GM12878 (cell line): ENCODE results near the gene PKD1L1. TPM values are rescaled to one million over a fixed set of nuclear protein-coding genes. Genes with fewer than 3 reads are reported as not detected.

Experiments
- ATAC-seq: fragments of 200-7000 bp; cut with Tn5 transposase; 3 replicates; pipeline ENCODE4 v1.9.1; 2020; ENCODE audit warnings: mild to moderate bottlenecking, moderate library complexity
- BruUV-seq: library from RNA; stranded (reverse); fragments of 400-500 nt; replicated peaks from 2 replicates; lab custom pipeline; 2021; lab: Mats Ljungman, UMichigan
- CTCF ChIA-PET: fragments of 300-600 bp; sonication (Branson Sonifier 250); formaldehyde crosslinking; extraction: SDS; loops from one replicate; lab custom pipeline; 2021; ENCODE audit warnings: inconsistent platforms; lab: Yijun Ruan, JAX
- POLR2A ChIA-PET: fragments of 350-600 bp; formaldehyde crosslinking; extraction: SDS; loops from one replicate; lab custom pipeline; 2021; ENCODE audit warnings: inconsistent platforms; lab: Charles Lee
- RAD21 ChIA-PET: fragments of 300-600 bp; sonication (Branson Sonifier 250); formaldehyde crosslinking; loops from one replicate; lab custom pipeline; 2023; ENCODE audit warnings: antibody characterized with exemption; ENCODE audit not compliant: unreplicated experiment; lab: Charles Lee
- SMC1A ChIA-PET: fragments of 300-600 bp; sonication (Branson Sonifier 250); formaldehyde crosslinking; loops from one replicate; lab custom pipeline; 2023; ENCODE audit not compliant: unreplicated experiment, uncharacterized antibody; lab: Charles Lee
- DNase-seq: peaks from one replicate; pipeline ENCODE4 v3.0.0-alpha.2; 2011; ENCODE audit warnings: low read depth, low spot score
- FAIRE-seq: peaks from 3 replicates; lab custom pipeline; 2011; peaks lifted over from hg19 to GRCh38; lab: Jason Lieb, UNC
- H2AFZ ChIP-seq: 2 replicates; pipeline ENCODE4 v1.6.0; 2011; ENCODE audit warnings: low read depth, low read length, control low read depth; ENCODE audit not compliant: control insufficient read depth
- H3K27ac ChIP-seq: 2 replicates; pipeline ENCODE4 v1.5.1; 2011; ENCODE audit warnings: control low read depth; ENCODE audit not compliant: control insufficient read depth, insufficient read depth
- H3K27me3 ChIP-seq, 2 experiments: replicated peaks in 1 of 2; 2 replicates each; pipeline versions ENCODE4 v1.6.0 to v1.6.1; 2011; ENCODE audit warnings: low read length in 1 of 2; ENCODE audit not compliant: control insufficient read depth in 2 of 2, insufficient read depth in 2 of 2
- H3K36me3 ChIP-seq, 2 experiments: 2 replicates each; pipeline ENCODE4 v1.5.1; 2011; ENCODE audit warnings: low read length in 1 of 2; ENCODE audit not compliant: control insufficient read depth in 2 of 2, insufficient read depth in 2 of 2
- H3K4me1 ChIP-seq: 2 replicates; pipeline ENCODE4 v1.6.1; 2011; ENCODE audit warnings: mild to moderate bottlenecking, low read length, moderate library complexity, mixed read lengths; ENCODE audit not compliant: control insufficient read depth, insufficient read depth
- H3K4me2 ChIP-seq: 2 replicates; pipeline ENCODE4 v1.6.0; 2011; ENCODE audit warnings: control low read depth; ENCODE audit not compliant: control insufficient read depth, insufficient read depth
- H3K4me3 ChIP-seq: fragments of 200-600 bp; sonication (generic); 2 replicates; pipeline ENCODE4 v1.5.1; 2016
- H3K79me2 ChIP-seq: 2 replicates; pipeline ENCODE4 v1.6.0; 2011; ENCODE audit warnings: low read length; ENCODE audit not compliant: control insufficient read depth, insufficient read depth
- H3K9ac ChIP-seq: 2 replicates; pipeline ENCODE4 v1.8.0; 2011; ENCODE audit warnings: low read length, control low read depth, mixed read lengths; ENCODE audit not compliant: control insufficient read depth, insufficient read depth
- H3K9me3 ChIP-seq: replicated peaks from 3 replicates; pipeline ENCODE4 v1.5.1; 2011; ENCODE audit warnings: mild to moderate bottlenecking, low read length; ENCODE audit not compliant: control insufficient read depth, insufficient read depth
- H4K20me1 ChIP-seq: 2 replicates; pipeline ENCODE4 v1.6.0; 2011; ENCODE audit not compliant: control insufficient read depth, insufficient read depth
- CBFB ChIP-seq: IDR thresholded peaks from 2 replicates; pipeline ENCODE4 v1.6.1; 2016; ENCODE audit warnings: antibody characterized with exemption, low read depth
- CHD2 ChIP-seq: IDR thresholded peaks from 2 replicates; pipeline ENCODE4 v1.6.1; 2011; ENCODE audit warnings: low read depth, low read length, improper control_type of control experiment, borderline replicate concordance
- CHD4 ChIP-seq: fragments of 200-600 bp; sonication (generic); IDR thresholded peaks from 2 replicates; pipeline ENCODE4 v1.6.1; 2016; ENCODE audit warnings: mild to moderate bottlenecking
- HDAC2 ChIP-seq: fragments of 200-600 bp; sonication (generic); IDR thresholded peaks from 2 replicates; pipeline ENCODE4 v1.6.1; 2017
- MEF2B ChIP-seq: fragments of 450-650 bp; IDR thresholded peaks from 2 replicates; pipeline ENCODE4 v1.6.1; 2018; ENCODE audit warnings: mild to moderate bottlenecking, moderate library complexity; ENCODE audit not compliant: partially characterized antibody, poor library complexity, severe bottlenecking
- NR2F1 ChIP-seq: fragments of 450-650 bp; conservative IDR thresholded peaks from 2 replicates; pipeline ENCODE4 v1.6.1; 2017; ENCODE audit warnings: mild to moderate bottlenecking
- POLR2A ChIP-seq: IDR thresholded peaks from 2 replicates; pipeline ENCODE4 v1.6.1; 2011; ENCODE audit warnings: low read depth, mild to moderate bottlenecking, low read length
- RCOR1 ChIP-seq: conservative IDR thresholded peaks from 2 replicates; pipeline ENCODE4 v1.6.1; 2012; ENCODE audit warnings: low read depth, low read length, improper control_type of control experiment
- SP1 ChIP-seq: IDR thresholded peaks from one replicate; pipeline ENCODE4 v1.6.1; 2011; ENCODE audit warnings: low read depth, low read length
- TARDBP ChIP-seq: IDR thresholded peaks from 2 replicates; pipeline ENCODE4 v1.6.1; 2016; ENCODE audit warnings: borderline replicate concordance
- TCF12 ChIP-seq: IDR thresholded peaks from 2 replicates; pipeline ENCODE4 v1.6.1; 2011; ENCODE audit warnings: low read depth, mild to moderate bottlenecking, low read length
- YY1 ChIP-seq: IDR thresholded peaks from 2 replicates; pipeline ENCODE4 v1.6.1; 2011; ENCODE audit warnings: low read depth, mild to moderate bottlenecking, low read length
- ZNF24 ChIP-seq: fragments of 450-650 bp; IDR thresholded peaks from 2 replicates; pipeline ENCODE4 v1.6.1; 2017; ENCODE audit warnings: antibody characterized with exemption, mild to moderate bottlenecking
- ZNF384 ChIP-seq: IDR thresholded peaks from 2 replicates; pipeline ENCODE4 v1.6.1; 2012; ENCODE audit warnings: low read depth, mild to moderate bottlenecking, low read length, improper control_type of control experiment, borderline replicate concordance
- ZSCAN29 ChIP-seq: fragments of 450-650 bp; IDR thresholded peaks from 2 replicates; pipeline ENCODE4 v1.6.1; 2017; ENCODE audit warnings: mild to moderate bottlenecking, moderate library complexity
- WGBS: methylation state at CpG from one replicate; pipeline ENCODE4 v1.1.6; 2016; ENCODE audit warnings: low lambda C conversion rate; ENCODE audit not compliant: insufficient replicate concordance, insufficient coverage; ENCODE audit errors: missing lambda C conversion rate; 5-methylcytosine and 5-hydroxymethylcytosine counted together
- in situ Hi-C: fragments of 300-500 bp; cut with MboI; formaldehyde crosslinking; loops from 9 replicates; pipeline ENCODE4 v1.14.3; 2018; ENCODE audit warnings: mixed read lengths
- intact Hi-C: fragments of 100-400 bp; cut with micrococcal nuclease; formaldehyde crosslinking; loops from one replicate; pipeline ENCODE4 v1.14.2; 2022; ENCODE audit not compliant: unreplicated experiment
- polyA plus RNA-seq, 11 experiments: library from polyadenylated mRNA; depleted of rRNA in 4 of 11; unstranded in 6 of 11; stranded (reverse) in 5 of 11; fragments of >200 nt; fragmentation: Nextera tagmentation in 4 of 11; fragmentation: Illumina TruSeq in 1 of 11; extraction: Ambion mirVana in 4 of 11; extraction: Trizol in 1 of 11; gene quantifications; 1 replicate in 1 of 11; 2 replicates in 10 of 11; pipeline versions ENCODE4 v1.2.1 to v1.2.3, GENCODE V29; 2011 to 2016; ENCODE audit warnings: inconsistent platforms in 2 of 11, missing spikeins in 2 of 11, low read depth in 1 of 11
- total RNA-seq, 4 experiments: library from RNA; depleted of rRNA in 3 of 4; stranded (reverse); fragments of >200 nt in 3 of 4; fragmentation: Illumina TruSeq in 1 of 4; extraction: Trizol in 1 of 4; gene quantifications; 2 replicates each; pipeline versions ENCODE4 v1.2.1 to v1.2.3, GENCODE V29; 2013 to 2021
- TF ChIP-seq, protein P1 (sequence below): IDR thresholded peaks from 2 replicates; pipeline ENCODE4 v1.6.1; 2011; ENCODE audit warnings: low read depth, mild to moderate bottlenecking, low read length, moderate library complexity, borderline replicate concordance; ENCODE audit errors: extremely low read depth
- TF ChIP-seq, protein P2 (sequence below): IDR thresholded peaks from 2 replicates; pipeline ENCODE4 v1.6.1; 2011; ENCODE audit warnings: mild to moderate bottlenecking, low read depth, low read length, moderate library complexity; ENCODE audit not compliant: insufficient replicate concordance
- TF ChIP-seq, protein P3 (sequence below): IDR thresholded peaks from 2 replicates; pipeline ENCODE4 v1.6.1; 2011; ENCODE audit warnings: borderline replicate concordance, low read depth, mild to moderate bottlenecking, moderate library complexity, low read length; ENCODE audit not compliant: insufficient read depth, poor library complexity, severe bottlenecking
- TF ChIP-seq, protein P4 (sequence below): fragments of 450-650 bp; IDR thresholded peaks from 2 replicates; pipeline ENCODE4 v1.6.1; 2018; ENCODE audit warnings: borderline replicate concordance, mild to moderate bottlenecking; ENCODE audit not compliant: partially characterized antibody

The PKD1L1 gene
- total and polyA plus RNA-seq, 10 of the 15 experiments (the other 5 are each of a cell fraction or from before 2014, with no cell fraction given): under 0.01 to 0.05 (median 0.02) TPM; not detected in 3

DNA sequence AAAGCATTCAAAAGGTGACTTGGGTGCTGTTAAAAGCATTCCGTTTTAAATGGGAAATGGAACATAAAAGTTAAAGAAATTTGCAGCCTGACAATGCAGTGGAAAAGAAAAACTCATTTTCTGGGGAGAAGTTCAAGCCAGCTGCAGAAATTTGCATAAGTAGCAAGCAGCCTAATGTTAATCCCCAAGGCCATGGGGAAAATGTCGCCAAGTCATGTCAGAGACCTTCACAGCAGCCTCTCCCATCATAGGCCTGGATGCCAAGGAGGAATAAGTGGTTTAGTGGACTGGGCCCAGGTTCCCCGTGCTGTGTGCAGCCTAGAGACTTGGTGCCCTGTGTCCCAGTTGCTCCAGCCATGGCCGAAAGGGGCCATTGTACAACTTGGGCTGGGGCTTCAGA lies 154.2 kb downstream of the PKD1L1 start:
- CTCF ChIA-PET: no interaction called here
- Histone ChIP-seq H3K27me3 (no peaks in the 10 kb centered on the region; a peak in 1 of 4 replicates), H3K36me3 (no peaks in the 10 kb centered on the region), H3K4me2 (no peak overlapping the region), H2AFZ (no peak overlapping the region), H3K9me3 (no peaks in the 10 kb centered on the region), H3K79me2 (no peaks in the 10 kb centered on the region), H3K4me1 (no peaks in the 10 kb centered on the region), H3K9ac (no peak overlapping the region), H3K27ac (no peak overlapping the region), H3K4me3 (no peak overlapping the region), H4K20me1 (no peaks in the 10 kb centered on the region)
- POLR2A ChIA-PET: no interaction called here
- no peak for FAIRE-seq
- intact Hi-C loops (no loop called here), in situ Hi-C loops (no loop called here)
- SMC1A ChIA-PET: no interaction called here
- no peak for TF ChIP-seq MEF2B
- TF ChIP-seq, protein P1, sequence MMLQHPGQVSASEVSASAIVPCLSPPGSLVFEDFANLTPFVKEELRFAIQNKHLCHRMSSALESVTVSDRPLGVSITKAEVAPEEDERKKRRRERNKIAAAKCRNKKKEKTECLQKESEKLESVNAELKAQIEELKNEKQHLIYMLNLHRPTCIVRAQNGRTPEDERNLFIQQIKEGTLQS: no peak
- TF ChIP-seq POLR2A: no peak
- TF ChIP-seq RCOR1: no peak
- TF ChIP-seq ZNF384: no peak
- TF ChIP-seq NR2F1: no peak
- TF ChIP-seq SP1: no peak
- TF ChIP-seq CHD4: no peak
- TF ChIP-seq, protein P2, sequence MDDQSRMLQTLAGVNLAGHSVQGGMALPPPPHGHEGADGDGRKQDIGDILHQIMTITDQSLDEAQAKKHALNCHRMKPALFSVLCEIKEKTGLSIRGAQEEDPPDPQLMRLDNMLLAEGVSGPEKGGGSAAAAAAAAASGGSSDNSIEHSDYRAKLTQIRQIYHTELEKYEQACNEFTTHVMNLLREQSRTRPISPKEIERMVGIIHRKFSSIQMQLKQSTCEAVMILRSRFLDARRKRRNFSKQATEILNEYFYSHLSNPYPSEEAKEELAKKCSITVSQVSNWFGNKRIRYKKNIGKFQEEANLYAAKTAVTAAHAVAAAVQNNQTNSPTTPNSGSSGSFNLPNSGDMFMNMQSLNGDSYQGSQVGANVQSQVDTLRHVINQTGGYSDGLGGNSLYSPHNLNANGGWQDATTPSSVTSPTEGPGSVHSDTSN: no peak
- TF ChIP-seq TCF12: no peak
- TF ChIP-seq ZNF24: no peak
- TF ChIP-seq HDAC2: no peak
- TF ChIP-seq, protein P3, sequence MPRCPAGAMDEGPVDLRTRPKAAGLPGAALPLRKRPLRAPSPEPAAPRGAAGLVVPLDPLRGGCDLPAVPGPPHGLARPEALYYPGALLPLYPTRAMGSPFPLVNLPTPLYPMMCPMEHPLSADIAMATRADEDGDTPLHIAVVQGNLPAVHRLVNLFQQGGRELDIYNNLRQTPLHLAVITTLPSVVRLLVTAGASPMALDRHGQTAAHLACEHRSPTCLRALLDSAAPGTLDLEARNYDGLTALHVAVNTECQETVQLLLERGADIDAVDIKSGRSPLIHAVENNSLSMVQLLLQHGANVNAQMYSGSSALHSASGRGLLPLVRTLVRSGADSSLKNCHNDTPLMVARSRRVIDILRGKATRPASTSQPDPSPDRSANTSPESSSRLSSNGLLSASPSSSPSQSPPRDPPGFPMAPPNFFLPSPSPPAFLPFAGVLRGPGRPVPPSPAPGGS: no peak
- TF ChIP-seq CBFB: no peak
- no peak for TF ChIP-seq ZSCAN29
- no peak for TF ChIP-seq TARDBP
- TF ChIP-seq, protein P4, sequence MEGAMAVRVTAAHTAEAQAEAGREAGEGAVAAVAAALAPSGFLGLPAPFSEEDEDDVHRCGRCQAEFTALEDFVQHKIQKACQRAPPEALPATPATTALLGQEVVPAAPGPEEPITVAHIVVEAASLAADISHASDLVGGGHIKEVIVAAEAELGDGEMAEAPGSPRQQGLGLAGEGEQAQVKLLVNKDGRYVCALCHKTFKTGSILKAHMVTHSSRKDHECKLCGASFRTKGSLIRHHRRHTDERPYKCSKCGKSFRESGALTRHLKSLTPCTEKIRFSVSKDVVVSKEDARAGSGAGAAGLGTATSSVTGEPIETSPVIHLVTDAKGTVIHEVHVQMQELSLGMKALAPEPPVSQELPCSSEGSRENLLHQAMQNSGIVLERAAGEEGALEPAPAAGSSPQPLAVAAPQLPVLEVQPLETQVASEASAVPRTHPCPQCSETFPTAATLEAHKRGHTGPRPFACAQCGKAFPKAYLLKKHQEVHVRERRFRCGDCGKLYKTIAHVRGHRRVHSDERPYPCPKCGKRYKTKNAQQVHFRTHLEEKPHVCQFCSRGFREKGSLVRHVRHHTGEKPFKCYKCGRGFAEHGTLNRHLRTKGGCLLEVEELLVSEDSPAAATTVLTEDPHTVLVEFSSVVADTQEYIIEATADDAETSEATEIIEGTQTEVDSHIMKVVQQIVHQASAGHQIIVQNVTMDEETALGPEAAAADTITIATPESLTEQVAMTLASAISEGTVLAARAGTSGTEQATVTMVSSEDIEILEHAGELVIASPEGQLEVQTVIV: no peak
- TF ChIP-seq YY1: no peak
- no peak for TF ChIP-seq CHD2
- WGBS: 9% methylated on average over 4 of the region's 4 CpGs
- DNase-seq: no peak
- BruUV-seq: no TSS peak
- RAD21 ChIA-PET: no interaction called here
- ATAC-seq: no peak
